Measurements from ENCODE around the gene RAB33A.

Gene RAB33A

GRCh38 chrX:130176942-130177341, 5.2 kb downstream of the RAB33A start:
- H3K27ac ChIP-seq, result no peak overlapping the region

DNA sequence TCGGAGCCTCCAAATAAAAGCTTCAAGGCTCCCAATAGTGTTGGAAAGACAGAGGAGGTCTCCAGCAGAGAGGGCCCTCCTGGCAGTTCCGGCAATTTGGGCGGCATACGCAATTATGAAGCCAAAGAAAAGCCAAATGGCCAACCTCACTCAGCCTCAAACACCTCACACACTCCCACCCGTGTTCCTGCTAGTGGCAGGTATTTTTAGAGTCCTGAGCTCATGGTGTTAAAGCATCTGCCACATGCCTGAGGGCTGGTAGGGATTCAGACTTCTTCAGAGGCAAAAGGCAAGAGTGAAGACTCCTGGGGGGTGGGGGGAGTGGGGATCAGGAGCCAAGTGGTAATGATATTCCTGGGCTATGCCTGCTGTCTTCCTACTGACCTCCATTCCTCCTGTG, 7.4 kb downstream of the RAB33A start:
- no peak overlapping the region for H3K27ac ChIP-seq
- no peak for TF ChIP-seq ZFX (IDR thresholded peaks at IDR 0.05)
- TF ChIP-seq CTCF (conservative IDR thresholded peaks at IDR 0.05), result no peak

More at GRCh38 chrX:130176942-130177341, 5.2 kb downstream of the RAB33A start:
- TF ChIP-seq CTCF (conservative IDR thresholded peaks at IDR 0.05) (no peak), ZFX (IDR thresholded peaks at IDR 0.05) (no peak)

DNA sequence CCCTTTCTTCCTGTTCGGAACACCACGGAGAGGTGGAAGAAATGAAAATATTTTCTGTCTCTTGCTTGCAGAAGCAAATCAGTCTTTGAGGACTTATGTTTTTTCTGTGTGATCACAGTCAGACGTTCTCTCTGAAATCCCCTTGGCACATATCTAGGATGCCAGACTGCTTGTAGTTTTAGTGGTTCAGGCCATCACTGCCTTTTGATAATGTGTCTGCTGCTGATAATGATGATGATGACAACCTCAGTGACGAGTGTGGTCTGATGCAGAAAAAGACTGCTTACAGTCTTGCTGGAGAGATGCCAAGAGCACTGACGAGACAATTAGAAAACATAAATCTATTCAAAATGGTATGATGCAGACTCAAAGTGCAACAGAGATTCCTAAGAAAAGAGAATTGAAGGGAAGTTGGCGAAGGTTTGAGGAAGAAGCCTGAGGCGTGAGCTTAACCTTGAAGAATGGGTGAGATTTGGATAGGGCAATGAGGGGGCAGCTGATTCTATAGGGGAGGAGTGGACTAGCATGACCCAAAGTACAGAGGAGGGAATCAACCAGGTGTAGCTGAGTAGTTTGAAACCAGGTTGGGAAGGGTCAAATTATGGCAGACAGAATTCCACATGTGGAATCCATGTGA, 7.9 kb downstream of the RAB33A start:
- no peak overlapping the region for H3K27ac ChIP-seq
- TF ChIP-seq ZFX (IDR thresholded peaks at IDR 0.05), result no peak
- TF ChIP-seq CTCF (conservative IDR thresholded peaks at IDR 0.05), result no peak

- TF ChIP-seq CTCF (conservative IDR thresholded peaks at IDR 0.05) (no peak), ZFX (IDR thresholded peaks at IDR 0.05) (no peak)
- no peak overlapping the region for H3K27ac ChIP-seq
These were observed 12.4 kb downstream of the RAB33A start for GRCh38 chrX:130184168-130184567.

DNA sequence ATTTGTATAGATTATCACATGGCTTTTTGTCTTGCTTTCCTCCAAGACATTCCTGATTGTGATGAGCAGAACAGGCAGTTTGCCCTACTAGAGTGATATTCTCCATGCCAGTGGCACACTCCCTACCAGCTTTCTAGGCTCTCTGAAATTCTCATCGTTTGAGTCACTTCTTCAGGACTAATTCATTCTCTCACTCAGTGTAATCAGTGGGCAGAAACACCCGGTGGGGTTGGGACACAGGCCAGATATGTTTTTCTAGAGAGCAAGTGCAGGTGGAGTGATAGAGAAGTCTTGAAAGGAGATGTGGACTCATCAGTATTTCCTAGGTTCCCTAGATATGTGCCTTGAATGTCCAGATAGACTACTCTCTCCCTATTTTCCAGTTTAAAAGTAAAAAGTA, 13.1 kb downstream of the RAB33A start:
- no peak overlapping the region for H3K27ac ChIP-seq
- no peak for TF ChIP-seq ZFX (IDR thresholded peaks at IDR 0.05)
- no peak for TF ChIP-seq CTCF (conservative IDR thresholded peaks at IDR 0.05)

DNA sequence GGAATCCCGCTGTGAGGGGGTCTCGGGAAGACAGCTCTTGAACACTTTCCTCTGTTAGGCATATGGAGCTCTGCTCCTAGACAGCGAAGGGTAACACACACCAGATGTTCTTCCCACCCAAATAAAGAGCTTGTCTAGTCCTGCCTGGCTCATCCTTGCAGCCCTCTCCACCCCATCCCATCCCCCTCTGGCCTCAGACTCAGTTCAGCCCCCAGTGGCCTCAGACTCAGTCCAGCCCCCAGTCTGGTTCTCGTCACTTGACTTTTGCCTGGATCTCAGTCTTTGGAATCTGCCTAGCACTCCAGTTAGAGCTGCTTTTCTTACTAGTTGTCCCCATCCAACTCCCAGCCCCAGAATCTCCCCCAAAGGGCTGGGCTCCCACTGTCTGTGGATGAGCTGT, 14.9 kb downstream of the RAB33A start:
- TF ChIP-seq ZFX (IDR thresholded peaks at IDR 0.05) (no peak), CTCF (conservative IDR thresholded peaks at IDR 0.05) (no peak)
- H3K27ac ChIP-seq, result no peak overlapping the region

DNA sequence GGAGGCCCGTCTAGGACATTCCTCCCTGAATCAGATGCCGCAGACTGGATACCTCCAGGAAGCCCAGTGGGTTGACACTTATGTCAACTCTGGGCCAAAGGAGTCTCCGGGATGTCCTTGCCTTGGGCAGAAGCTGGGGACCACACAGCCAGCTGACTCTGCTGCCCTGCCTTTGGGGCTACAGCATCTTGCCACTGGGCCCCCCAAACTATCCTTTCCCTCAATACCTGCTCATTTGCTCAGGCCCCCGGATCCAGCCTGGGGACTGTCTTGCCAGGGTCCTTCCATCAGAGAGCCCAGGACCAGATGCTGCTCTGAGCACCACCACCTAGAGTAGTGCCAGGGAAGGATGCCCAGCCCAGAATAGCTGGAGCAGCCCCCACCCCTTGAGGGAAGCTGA, 19.0 kb downstream of the RAB33A start:
- no peak overlapping the region for H3K27ac ChIP-seq
- no peak for TF ChIP-seq ZFX (IDR thresholded peaks at IDR 0.05)
- TF ChIP-seq CTCF (conservative IDR thresholded peaks at IDR 0.05), result no peak

All from C4-2B (cell line).